GM21360 (cell line): Measurements from ENCODE around the gene TTC23.

Experiments
- ATAC-seq: cut with Tn5 transposase; IDR thresholded peaks from one replicate; pipeline ENCODE4 v1.9.1; 2021; ENCODE audit warnings: mild to moderate bottlenecking, moderate library complexity; ENCODE audit not compliant: unreplicated experiment

TTC23 gene

GRCh38 chr15:99090011-99090699 is 159.2 kb downstream of the TTC23 start:
- peak; percentile 100 for ATAC-seq

- ATAC-seq: no peak
Observed at GRCh38 chr15:99087405-99087943, 161.9 kb downstream of the TTC23 start.

- no peak for ATAC-seq
Observed at GRCh38 chr15:99086327-99086667, 163.1 kb downstream of the TTC23 start.
